WTC11 (cell line): ENCODE results near the gene CLIP1. TPM values are rescaled to one million over a fixed set of nuclear protein-coding genes. Genes with fewer than 3 reads are reported as not detected.

Experiments used
- ATAC-seq: fragments of 200-7000 bp; cut with Tn5 transposase; 2 replicates; pipeline ENCODE4 v1.10.0; 2021; ENCODE audit warnings: mild to moderate bottlenecking, moderate library complexity
- CTCF ChIA-PET: fragments of 300-600 bp; sonication (Branson Sonifier 250); formaldehyde crosslinking; loops from one replicate; lab custom pipeline; 2021; ENCODE audit warnings: antibody characterized with exemption; lab: Charles Lee
- POLR2A ChIA-PET: fragments of 350-600 bp; sonication (Branson Sonifier 250); formaldehyde crosslinking; loops from one replicate; lab custom pipeline; 2021; ENCODE audit warnings: antibody characterized with exemption; lab: Charles Lee
- DNase-seq: peaks from one replicate; pipeline ENCODE4 v3.0.0; 2021; ENCODE audit warnings: low spot score
- H3K27ac Mint-ChIP-seq: 2 replicates; pipeline ENCODE4 v1.8.0; 2021; ENCODE audit warnings: mixed read lengths
- H3K27me3 Mint-ChIP-seq: 2 replicates; pipeline ENCODE4 v1.8.0; 2021; ENCODE audit warnings: low read depth, mild to moderate bottlenecking, moderate library complexity, mixed read lengths
- H3K36me3 Mint-ChIP-seq: 2 replicates; pipeline ENCODE4 v1.8.0; 2021; ENCODE audit warnings: mixed read lengths
- H3K4me1 Mint-ChIP-seq: 2 replicates; pipeline ENCODE4 v1.8.0; 2022; ENCODE audit warnings: mixed read lengths
- H3K4me3 Mint-ChIP-seq: 2 replicates; pipeline ENCODE4 v1.8.0; 2021; ENCODE audit warnings: mild to moderate bottlenecking, moderate library complexity, mixed read lengths
- H3K9me3 Mint-ChIP-seq: 2 replicates; pipeline ENCODE4 v1.8.0; 2021; ENCODE audit warnings: mixed read lengths
- ARID4B ChIP-seq: sonication (generic); formaldehyde crosslinking; IDR thresholded peaks from 2 replicates; pipeline ENCODE4 v1.8.0; 2023; ENCODE audit warnings: missing genetic modification reagents, mild to moderate bottlenecking, borderline replicate concordance
- ATF2 ChIP-seq: sonication (generic); formaldehyde crosslinking; IDR thresholded peaks from 2 replicates; pipeline ENCODE4 v1.8.1; 2022; ENCODE audit warnings: low read depth, missing genetic modification reagents, borderline replicate concordance
- E2F5 ChIP-seq: sonication (generic); formaldehyde crosslinking; IDR thresholded peaks from 2 replicates; pipeline ENCODE4 v1.8.1; 2022; ENCODE audit warnings: mild to moderate bottlenecking, moderate library complexity, missing genetic modification reagents
- FOXP4 ChIP-seq: sonication (generic); formaldehyde crosslinking; IDR thresholded peaks from 2 replicates; pipeline ENCODE4 v1.8.0; 2022; ENCODE audit warnings: mild to moderate bottlenecking, missing genetic modification reagents
- JUN ChIP-seq: sonication (generic); formaldehyde crosslinking; IDR thresholded peaks from 2 replicates; pipeline ENCODE4 v1.8.0; 2023; ENCODE audit warnings: mild to moderate bottlenecking, missing genetic modification reagents
- MYBL2 ChIP-seq: sonication (generic); formaldehyde crosslinking; IDR thresholded peaks from 2 replicates; pipeline ENCODE4 v1.8.1; 2023; ENCODE audit warnings: mild to moderate bottlenecking, moderate library complexity, missing genetic modification reagents
- NFATC4 ChIP-seq: fragments of 250-450 bp; sonication (Bioruptor Pico); IDR thresholded peaks from 2 replicates; pipeline ENCODE4 v1.9.0; 2021; ENCODE audit warnings: mild to moderate bottlenecking
- NFYB ChIP-seq: sonication (generic); formaldehyde crosslinking; conservative IDR thresholded peaks from 2 replicates; pipeline ENCODE4 v1.8.0; 2022; ENCODE audit warnings: low read depth, missing genetic modification reagents
- NR3C1 ChIP-seq: sonication (generic); formaldehyde crosslinking; conservative IDR thresholded peaks from 2 replicates; pipeline ENCODE4 v1.8.1; 2023; ENCODE audit warnings: low read depth, mild to moderate bottlenecking, missing genetic modification reagents
- PREB ChIP-seq: sonication (generic); formaldehyde crosslinking; IDR thresholded peaks from 2 replicates; pipeline ENCODE4 v1.8.1; 2022; ENCODE audit warnings: mild to moderate bottlenecking, missing genetic modification reagents, moderate library complexity, borderline replicate concordance
- SMAD4 ChIP-seq: sonication (generic); formaldehyde crosslinking; IDR thresholded peaks from 2 replicates; pipeline ENCODE4 v1.8.0; 2022; ENCODE audit warnings: mild to moderate bottlenecking, missing genetic modification reagents
- STAT6 ChIP-seq: sonication (generic); formaldehyde crosslinking; conservative IDR thresholded peaks from 2 replicates; pipeline ENCODE4 v1.8.1; 2023; ENCODE audit warnings: mild to moderate bottlenecking, low read depth, missing genetic modification reagents, moderate library complexity
- ZMAT4 ChIP-seq: fragments of 250-450 bp; sonication (Bioruptor Pico); IDR thresholded peaks from 2 replicates; pipeline ENCODE4 v1.9.0; 2021; ENCODE audit warnings: mild to moderate bottlenecking
- ZNF219 ChIP-seq: sonication (generic); formaldehyde crosslinking; IDR thresholded peaks from 2 replicates; pipeline ENCODE4 v1.8.0; 2023; ENCODE audit warnings: missing genetic modification reagents, mild to moderate bottlenecking, borderline replicate concordance
- ZNF317 ChIP-seq: sonication (generic); formaldehyde crosslinking; IDR thresholded peaks from 2 replicates; pipeline ENCODE4 v1.8.1; 2023; ENCODE audit warnings: low read depth, mild to moderate bottlenecking, moderate library complexity, missing genetic modification reagents, borderline replicate concordance
- ZNF532 ChIP-seq: fragments of 250-450 bp; sonication (Bioruptor Pico); IDR thresholded peaks from 2 replicates; pipeline ENCODE4 v1.9.0; 2021; ENCODE audit warnings: mild to moderate bottlenecking, borderline replicate concordance
- ZNF671 ChIP-seq: fragments of 250-450 bp; sonication (Bioruptor Pico); IDR thresholded peaks from 2 replicates; pipeline ENCODE4 v1.8.0; 2021; ENCODE audit warnings: mild to moderate bottlenecking
- total RNA-seq: library from RNA; stranded (reverse); gene quantifications from 3 replicates; pipeline ENCODE4 v1.2.3, GENCODE V29; 2021

CLIP1 gene
- total RNA-seq, 1 experiment from 2014 or later, result 24.9 TPM

- POLR2A ChIA-PET, result no interaction called here
- no peak for DNase-seq
- CTCF ChIA-PET, result no interaction called here
- Mint-ChIP-seq H3K9me3 (no peaks in the 10 kb centered on the region), H3K4me1 (peaks cover 11% of the 10 kb centered on the region), H3K4me3 (no peak overlapping the region), H3K36me3 (no peaks in the 10 kb centered on the region), H3K27ac (peak overlapping the region; percentile 92), H3K27me3 (no peaks in the 10 kb centered on the region)
- peak; percentile 81 for ATAC-seq
- TF ChIP-seq ATF2 (CRISPR knock-in tag), result no peak
- TF ChIP-seq MYBL2 (CRISPR knock-in tag), result no peak
- TF ChIP-seq ZNF532 (CRISPR knock-in tag), result peak; percentile 73; the same call in 1 of the 2 replicates
- TF ChIP-seq ZNF317 (CRISPR knock-in tag), result no peak
- no peak for TF ChIP-seq FOXP4
- no peak for TF ChIP-seq E2F5 (CRISPR knock-in tag)
- TF ChIP-seq PREB (CRISPR knock-in tag), result no peak
- no peak for TF ChIP-seq ZNF671 (CRISPR knock-in tag)
- no peak for TF ChIP-seq JUN (CRISPR knock-in tag)
- TF ChIP-seq ARID4B (CRISPR knock-in tag), result no peak
- TF ChIP-seq NR3C1 (CRISPR knock-in tag), result no peak
- TF ChIP-seq ZMAT4, result no peak
- TF ChIP-seq NFATC4 (CRISPR knock-in tag), result no peak
- no peak for TF ChIP-seq ZNF219 (CRISPR knock-in tag)
- TF ChIP-seq SMAD4 (CRISPR knock-in tag), result no peak
- TF ChIP-seq NFYB (CRISPR knock-in tag), result no peak
- TF ChIP-seq STAT6 (CRISPR knock-in tag), result no peak
Observed at GRCh38 chr12:122366685-122367475, 55.6 kb downstream of the CLIP1 start.
